ENCODE results near the gene CCL2. TPM values are rescaled to one million over a fixed set of nuclear protein-coding genes. Genes with fewer than 3 reads are reported as not detected.

CCL2 gene
- total and polyA plus RNA-seq, 2 experiments from 2014 or later, result 33.1 to 111 TPM

DNA sequence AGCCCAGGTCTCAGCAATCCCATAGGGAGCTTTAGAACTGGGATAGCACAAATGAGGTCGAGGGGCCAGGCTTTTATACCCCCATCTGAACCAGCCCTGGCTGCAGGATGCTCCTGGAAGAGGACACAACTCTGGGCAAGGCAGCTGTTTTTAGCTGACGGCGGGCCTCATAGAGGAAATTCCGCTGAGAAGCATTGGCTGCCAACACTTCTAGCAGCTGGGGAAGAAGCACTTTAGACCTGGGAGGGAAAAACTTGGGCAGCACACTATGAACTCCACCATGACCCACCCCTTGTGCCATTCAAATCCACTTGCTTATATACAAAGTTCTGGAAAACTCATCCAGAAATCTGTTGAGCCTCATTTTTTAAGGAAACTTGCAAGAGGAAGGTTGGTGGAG lies 35.5 kb downstream of the CCL2 start:
- TF ChIP-seq EZH2 (IDR thresholded peaks at IDR 0.05; ENCODE audit: insufficient read depth, poor library complexity, severe bottlenecking), result no peak
- TF ChIP-seq EZH2phosphoT487 (IDR thresholded peaks at IDR 0.05; ENCODE audit: insufficient read depth, low read depth), result no peak

DNA sequence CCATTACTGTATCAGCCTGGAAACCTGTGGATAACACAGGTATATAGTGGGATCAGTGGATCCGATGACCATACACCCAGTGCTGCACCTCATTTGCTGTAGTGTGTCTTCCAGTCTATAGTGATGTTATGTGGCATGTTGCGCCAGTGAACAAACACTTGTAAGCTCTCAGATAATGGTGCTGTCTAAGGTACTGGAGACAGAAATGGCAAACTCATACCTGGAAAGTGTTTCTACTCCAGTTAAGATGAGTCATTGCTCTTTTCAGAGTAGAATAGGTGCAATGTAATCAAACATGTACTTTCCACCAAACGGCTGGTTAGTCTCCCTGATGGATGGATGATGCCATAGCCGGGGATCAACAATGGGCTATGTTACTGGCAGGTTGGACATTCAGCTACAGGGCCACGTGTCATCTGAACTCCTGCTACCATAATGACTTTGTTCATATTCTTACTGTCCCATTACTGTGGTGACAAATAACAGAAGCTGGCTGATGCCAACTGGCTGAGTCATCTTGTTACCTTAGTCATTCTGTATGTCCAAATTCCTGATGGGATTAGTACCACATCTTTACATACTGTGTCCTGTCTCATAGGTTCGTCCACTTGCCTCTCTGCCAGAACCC lies 36.8 kb downstream of the CCL2 start:
- H3K9me2 ChIP-seq (ENCODE audit: insufficient read depth), result no peaks in the 10 kb centered on the region
- no peaks in the 10 kb centered on the region for H3K36me3 ChIP-seq (ENCODE audit: low read depth)
- H3K9me3 ChIP-seq (ENCODE audit: low read depth), result no peaks in the 10 kb centered on the region
- H3F3A ChIP-seq (ENCODE audit: insufficient read depth), result no peaks in the 10 kb centered on the region
- no peak overlapping the region for H2AFZ ChIP-seq
- H3K4me3 ChIP-seq, result no peak overlapping the region
- TF ChIP-seq EZH2phosphoT487 (IDR thresholded peaks at IDR 0.05; ENCODE audit: insufficient read depth, low read depth) (no peak), EZH2 (IDR thresholded peaks at IDR 0.05; ENCODE audit: insufficient read depth, poor library complexity, severe bottlenecking) (no peak)
- no peak overlapping the region for H3K4me2 ChIP-seq (ENCODE audit: unreplicated experiment)
- no peaks in the 10 kb centered on the region for H3K27me3 ChIP-seq (replicated peaks; ENCODE audit: insufficient read depth)
- no peak overlapping the region for H3K27ac ChIP-seq
- in situ Hi-C loops (cut with MboI), result no loop called here
- H4K20me1 ChIP-seq (ENCODE audit: insufficient read depth), result no peaks in the 10 kb centered on the region
- no peak overlapping the region for H3K9ac ChIP-seq
- peaks cover 7% of the 10 kb centered on the region; the same call in 1 of the 2 replicates for H3K4me1 ChIP-seq (ENCODE audit: insufficient read depth)
- WGBS, 2 experiments (ENCODE audit: low coverage in 1 of 2, low lambda C conversion rate in 2 of 2, missing lambda C conversion rate in 2 of 2), result 72 to 84% methylated on average over 6 of the region's 6 CpGs
- peak; percentile 29 for DNase-seq
- H3K79me2 ChIP-seq (ENCODE audit: insufficient read depth), result no peaks in the 10 kb centered on the region

More for the DNA sequence above, 35.5 kb downstream of the CCL2 start:
- H3K4me3 ChIP-seq, result no peak overlapping the region
- H3F3A ChIP-seq (ENCODE audit: insufficient read depth), result no peaks in the 10 kb centered on the region
- 67 to 72% methylated on average over 4 of the region's 4 CpGs for WGBS, 2 experiments (ENCODE audit: low coverage in 1 of 2, low lambda C conversion rate in 2 of 2, missing lambda C conversion rate in 2 of 2)
- H3K4me1 ChIP-seq (ENCODE audit: insufficient read depth), result peaks cover 7% of the 10 kb centered on the region; the same call in 1 of the 2 replicates
- in situ Hi-C loops (cut with MboI), result no loop called here
- no peaks in the 10 kb centered on the region; the same call in 1 of the 2 replicates for H3K27me3 ChIP-seq (replicated peaks; ENCODE audit: insufficient read depth)
- H3K9me3 ChIP-seq (ENCODE audit: low read depth), result no peaks in the 10 kb centered on the region
- no peaks in the 10 kb centered on the region for H3K9me2 ChIP-seq (ENCODE audit: insufficient read depth)
- H4K20me1 ChIP-seq (ENCODE audit: insufficient read depth), result no peaks in the 10 kb centered on the region
- no peak overlapping the region for H3K9ac ChIP-seq
- no peaks in the 10 kb centered on the region for H3K79me2 ChIP-seq (ENCODE audit: insufficient read depth)
- H2AFZ ChIP-seq, result no peak overlapping the region
- no peak overlapping the region for H3K27ac ChIP-seq
- DNase-seq, result no peak
- H3K36me3 ChIP-seq (ENCODE audit: low read depth), result no peaks in the 10 kb centered on the region
- no peak overlapping the region for H3K4me2 ChIP-seq (ENCODE audit: unreplicated experiment)

DNA sequence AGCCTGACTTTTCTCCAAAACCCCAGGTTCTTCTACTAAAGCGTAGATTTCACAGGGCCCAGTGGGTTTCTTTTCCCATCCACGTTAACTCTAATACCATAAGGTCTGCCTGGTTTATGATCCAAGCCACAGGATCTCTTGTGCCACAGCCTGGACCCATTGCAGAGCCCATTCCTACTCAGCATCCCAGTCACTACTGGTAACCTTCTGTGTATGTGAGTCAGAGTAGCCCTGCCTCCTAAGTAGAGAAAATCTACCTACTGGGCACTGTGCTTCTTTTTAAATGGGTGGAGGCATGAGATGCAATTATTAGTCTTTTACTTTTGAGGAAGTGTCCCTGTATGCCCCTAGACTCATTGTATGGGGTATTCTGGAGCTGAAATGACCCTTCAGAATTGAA lies 43.9 kb downstream of the CCL2 start:
- H3K27ac ChIP-seq, result no peak overlapping the region
- H3K9ac ChIP-seq, result no peak overlapping the region
- H3K27me3 ChIP-seq (replicated peaks; ENCODE audit: insufficient read depth), result no peaks in the 10 kb centered on the region
- H3K79me2 ChIP-seq (ENCODE audit: insufficient read depth), result no peaks in the 10 kb centered on the region
- H3F3A ChIP-seq (ENCODE audit: insufficient read depth), result peaks cover 30% of the 10 kb centered on the region
- H4K20me1 ChIP-seq (ENCODE audit: insufficient read depth), result no peaks in the 10 kb centered on the region
- H3K36me3 ChIP-seq (ENCODE audit: low read depth), result no peaks in the 10 kb centered on the region
- no peak overlapping the region for H2AFZ ChIP-seq
- no peaks in the 10 kb centered on the region for H3K9me2 ChIP-seq (ENCODE audit: insufficient read depth)
- no peaks in the 10 kb centered on the region for H3K9me3 ChIP-seq (ENCODE audit: low read depth)
- 78 to 80% methylated on average over 2 of the region's 2 CpGs for WGBS, 2 experiments (ENCODE audit: low coverage in 1 of 2, low lambda C conversion rate in 2 of 2, missing lambda C conversion rate in 2 of 2)
- peak; percentile 47 for DNase-seq
- H3K4me1 ChIP-seq (ENCODE audit: insufficient read depth), result peaks cover 38% of the 10 kb centered on the region
- no peak overlapping the region for H3K4me3 ChIP-seq
- H3K4me2 ChIP-seq (ENCODE audit: unreplicated experiment), result no peak overlapping the region
- in situ Hi-C loops (cut with MboI), result no loop called here
- TF ChIP-seq EZH2 (IDR thresholded peaks at IDR 0.05; ENCODE audit: insufficient read depth, poor library complexity, severe bottlenecking) (no peak), EZH2phosphoT487 (IDR thresholded peaks at IDR 0.05; ENCODE audit: insufficient read depth, low read depth) (no peak)

DNA sequence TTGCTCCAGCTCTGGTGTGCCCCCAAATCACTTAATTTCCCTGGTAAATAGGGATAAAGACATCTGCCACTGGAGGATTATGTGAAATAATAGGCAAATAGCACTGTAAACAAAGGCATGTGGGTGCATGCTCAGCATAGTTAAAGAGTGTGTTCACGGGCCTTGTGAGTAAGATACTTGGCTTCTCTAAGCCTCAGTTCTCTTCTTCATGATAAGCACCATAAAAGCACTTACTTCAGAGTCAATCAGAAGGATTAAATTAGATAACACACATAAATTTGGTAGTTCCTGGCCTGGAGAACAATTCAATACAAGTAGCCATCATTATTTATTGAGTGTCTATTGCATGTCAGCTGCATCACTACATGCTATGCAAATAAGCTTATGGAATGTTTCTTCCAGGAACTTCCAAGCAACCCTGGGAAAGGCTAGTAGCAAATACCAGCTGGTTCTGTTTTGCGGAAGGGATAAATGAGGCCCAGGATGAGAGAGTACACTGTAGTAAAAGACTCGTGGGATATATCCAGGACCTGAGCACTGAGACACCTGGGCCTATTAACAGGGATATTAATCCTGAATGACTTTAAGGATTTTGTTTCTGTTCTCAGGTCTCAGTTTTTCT lies 45.0 kb downstream of the CCL2 start:
- Histone ChIP-seq H3K27me3 (replicated peaks; ENCODE audit: insufficient read depth) (no peaks in the 10 kb centered on the region), H2AFZ (no peak overlapping the region), H3K4me1 (ENCODE audit: insufficient read depth) (peaks cover 38% of the 10 kb centered on the region), H3K4me3 (no peak overlapping the region), H3K9me3 (ENCODE audit: low read depth) (no peaks in the 10 kb centered on the region), H4K20me1 (ENCODE audit: insufficient read depth) (no peaks in the 10 kb centered on the region), H3K9ac (0 out of 2 replicates have a peak overlapping the region, but pooled peaks have one; percentile 8), H3K79me2 (ENCODE audit: insufficient read depth) (no peaks in the 10 kb centered on the region), H3K9me2 (ENCODE audit: insufficient read depth) (no peaks in the 10 kb centered on the region), H3K36me3 (ENCODE audit: low read depth) (no peaks in the 10 kb centered on the region), H3K27ac (peak overlapping the region; percentile 69), H3F3A (ENCODE audit: insufficient read depth) (peaks cover 30% of the 10 kb centered on the region), H3K4me2 (ENCODE audit: unreplicated experiment) (peak overlapping the region; percentile 33)
- in situ Hi-C loops (cut with MboI), result loop anchor here (10.0 kb wide), 1 partner anchor 105 kb away; no protein-coding TSS in a partner anchor
- peak; percentile 86 for DNase-seq
- WGBS, 2 experiments (ENCODE audit: low coverage in 1 of 2, low lambda C conversion rate in 2 of 2, missing lambda C conversion rate in 2 of 2), result 14 to 19% methylated on average over 3 of the region's 3 CpGs
- no peak for TF ChIP-seq EZH2 (IDR thresholded peaks at IDR 0.05; ENCODE audit: insufficient read depth, poor library complexity, severe bottlenecking)
- no peak for TF ChIP-seq EZH2phosphoT487 (IDR thresholded peaks at IDR 0.05; ENCODE audit: insufficient read depth, low read depth)

Measured in GM23248 (cell line).